Measurements from ENCODE around the gene KIAA1191. TPM values are rescaled to one million over a fixed set of nuclear protein-coding genes. Genes with fewer than 3 reads are reported as not detected.

KIAA1191 gene
- total and polyA plus RNA-seq, 2 of the 4 experiments (the other 2 are of a cell fraction), result 114 to 124 TPM

DNA sequence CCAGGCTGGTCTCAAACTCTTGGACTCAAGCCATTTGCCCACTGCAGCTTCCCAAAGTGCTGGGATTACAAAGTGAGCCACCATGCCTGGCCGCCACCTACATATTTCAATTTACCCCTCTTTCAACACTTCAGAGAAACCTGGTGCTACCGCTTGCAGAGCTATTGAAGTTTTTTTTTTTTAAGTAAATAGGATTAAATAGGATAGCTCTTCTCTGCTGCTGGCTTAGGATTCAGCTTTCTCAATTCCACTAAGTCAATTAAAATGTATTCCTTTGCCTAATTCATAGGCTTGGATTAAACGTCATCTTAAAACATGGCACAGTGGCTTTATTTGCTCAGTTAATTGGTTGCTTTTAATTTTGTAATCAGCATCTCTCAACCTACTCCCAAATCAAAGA is 41.0 kb downstream of the KIAA1191 start:
- no peak overlapping the region for H3K27ac ChIP-seq (ENCODE audit: insufficient read depth, low read length)
- H3K56ac ChIP-seq (ENCODE audit: extremely low read depth, insufficient read depth, low read length), result no peak overlapping the region
- no peaks in the 10 kb centered on the region for H3K4me1 ChIP-seq (ENCODE audit: control insufficient read depth, insufficient read depth, low read length)
- no peak for ATAC-seq (ENCODE audit: low read depth)
- DNase-seq, result no peak
- intact Hi-C loops (cut with micrococcal nuclease) (no loop called here), dilution Hi-C loops (cut with HindIII; ENCODE audit: low sequenced_read_pairs, unreplicated experiment) (no loop called here), in situ Hi-C loops (cut with MboI; ENCODE audit: low sequenced_read_pairs) (no loop called here)
- no peaks in the 10 kb centered on the region for H3K9me3 ChIP-seq (ENCODE audit: control insufficient read depth, insufficient read depth, low read length)
- H4K91ac ChIP-seq (ENCODE audit: insufficient read depth, low read depth, low read length), result no peak overlapping the region
- no peak overlapping the region for H3K4me2 ChIP-seq (ENCODE audit: low read depth, low read length)
- H3K14ac ChIP-seq (replicated peaks; ENCODE audit: low read depth, low read length), result no peak overlapping the region
- no peak overlapping the region for H4K8ac ChIP-seq (ENCODE audit: low read depth in 2 of 2, low read length in 2 of 2)
- no peak overlapping the region for H2BK15ac ChIP-seq (ENCODE audit: low read depth, low read length)
- peaks cover 11% of the 10 kb centered on the region for H3K36me3 ChIP-seq (ENCODE audit: control insufficient read depth, insufficient read depth, low read length)
- ChIA-PET POLR2A (ENCODE audit: unreplicated experiment) (no interaction called here), CTCF (no interaction called here)
- H2BK20ac ChIP-seq (ENCODE audit: low read depth, low read length), result no peak overlapping the region
- no peak overlapping the region for H2BK5ac ChIP-seq (ENCODE audit: low read depth, low read length, poor library complexity, severe bottlenecking)
- H3K23ac ChIP-seq (ENCODE audit: low read depth, low read length), result no peak overlapping the region
- BruUV-seq (replicated peaks), result no TSS peak
- H2AK9ac ChIP-seq (replicated peaks; ENCODE audit: low read depth, low read length, poor library complexity), result no peak overlapping the region
- H2AK5ac ChIP-seq (ENCODE audit: low read depth, low read length), result no peak overlapping the region
- H4K20me1 ChIP-seq (ENCODE audit: insufficient read depth, low read length), result no peaks in the 10 kb centered on the region
- H3K9ac ChIP-seq (ENCODE audit: low read depth, low read length), result no peak overlapping the region
- no peak overlapping the region for H3K4ac ChIP-seq (ENCODE audit: low read depth, low read length)
- whole genome bisulfite sequencing, 2 experiments (ENCODE audit: extremely low coverage in 2 of 2, insufficient read length in 1 of 2), result no CpG with 5 or more reads among the region's 3 CpGs
- H4K5ac ChIP-seq (ENCODE audit: low read depth, low read length), result no peak overlapping the region
- TF ChIP-seq MAFK (IDR thresholded peaks at IDR 0.05; ENCODE audit: low read depth, low read length) (no peak), RCOR1 (IDR thresholded peaks at IDR 0.05; ENCODE audit: insufficient replicate concordance, low read length) (no peak), MAZ (IDR thresholded peaks at IDR 0.05; ENCODE audit: borderline replicate concordance, low read depth, low read length) (no peak), FOS (IDR thresholded peaks at IDR 0.05; ENCODE audit: low read depth, low read length) (no peak), CTCF (conservative IDR thresholded peaks at IDR 0.05; ENCODE audit: low read depth, low read length) (no peak), SMC3 (IDR thresholded peaks at IDR 0.05; ENCODE audit: low read depth, low read length) (no peak), CEBPB (IDR thresholded peaks at IDR 0.05; ENCODE audit: low read depth, low read length) (no peak), NFE2L2 (IDR thresholded peaks at IDR 0.05; ENCODE audit: low read depth, low read length) (no peak), USF2 (IDR thresholded peaks at IDR 0.05; ENCODE audit: low read depth, low read length) (no peak), ELK1 (IDR thresholded peaks at IDR 0.05; ENCODE audit: borderline replicate concordance, low read depth, low read length) (no peak), BHLHE40 (IDR thresholded peaks at IDR 0.05; ENCODE audit: low read depth, low read length) (no peak), CHD1 (IDR thresholded peaks at IDR 0.05; ENCODE audit: low read depth, low read length) (no peak), RFX5 (IDR thresholded peaks at IDR 0.05; ENCODE audit: low read depth, low read length) (no peak), MXI1 (IDR thresholded peaks at IDR 0.05; ENCODE audit: borderline replicate concordance, low read depth, low read length) (no peak), POLR2A (IDR thresholded peaks at IDR 0.05; ENCODE audit: low read depth, low read length) (no peak)
- H3K4me3 ChIP-seq (ENCODE audit: insufficient read depth, low read depth, low read length), result no peak overlapping the region
- 0 out of 2 replicates have a peak, but pooled peaks cover 5% of the 10 kb centered on the region for H3K9me1 ChIP-seq (ENCODE audit: insufficient read depth, low read length)
- no peak overlapping the region for H2BK120ac ChIP-seq (ENCODE audit: low read depth, low read length)
- no peak overlapping the region for H2AFZ ChIP-seq (replicated peaks; ENCODE audit: low read length, poor library complexity)
- H3K27me3 ChIP-seq (ENCODE audit: control insufficient read depth, insufficient read depth, low read length), result no peaks in the 10 kb centered on the region
- H3K79me1 ChIP-seq (ENCODE audit: low read depth in 1 of 2, low read length in 2 of 2), result no peaks in the 10 kb centered on the region
- no peak overlapping the region for H3K18ac ChIP-seq (ENCODE audit: low read depth, low read length)

Data from IMR-90 (cell line).